DND-41 (cell line): ENCODE data around the gene ARHGEF3.

Experiments
- CTCF ChIP-seq: IDR thresholded peaks from 2 replicates; pipeline ENCODE4 v1.5.1; 2012; ENCODE audit warnings: borderline replicate concordance, low read length, moderate library complexity, mild to moderate bottlenecking; ENCODE audit not compliant: poor library complexity, severe bottlenecking; ENCODE audit errors: extremely low read depth
- EZH2 ChIP-seq: IDR thresholded peaks from 3 replicates; pipeline ENCODE4 v1.6.1; 2012; ENCODE audit warnings: borderline replicate concordance, low read depth, mild to moderate bottlenecking, moderate library complexity, low read length, inconsistent platforms; ENCODE audit not compliant: severe bottlenecking

- TF ChIP-seq CTCF (no peak), EZH2 (no peak)
Measured at GRCh38 chr3:56769116-56769707, 32.5 kb downstream of the ARHGEF3 start.
